Inferior parietal cortex (tissue), 1 donor: ENCODE measurements around the gene PLB1.
A peak's percentile ranks its signal among the peaks of the same experiment; 100 is the strongest.

Experiments
- DNase-seq: peaks from one replicate; pipeline ENCODE4 v3.0.0-alpha.2; 2016; ENCODE audit errors: extremely low spot score

PLB1 gene

GRCh38 chr2:28613633-28614501 is 118.0 kb downstream of the PLB1 start:
- no peak for DNase-seq

- no peak for DNase-seq
Measured at GRCh38 chr2:28615706-28616105, 119.8 kb downstream of the PLB1 start.

DNA sequence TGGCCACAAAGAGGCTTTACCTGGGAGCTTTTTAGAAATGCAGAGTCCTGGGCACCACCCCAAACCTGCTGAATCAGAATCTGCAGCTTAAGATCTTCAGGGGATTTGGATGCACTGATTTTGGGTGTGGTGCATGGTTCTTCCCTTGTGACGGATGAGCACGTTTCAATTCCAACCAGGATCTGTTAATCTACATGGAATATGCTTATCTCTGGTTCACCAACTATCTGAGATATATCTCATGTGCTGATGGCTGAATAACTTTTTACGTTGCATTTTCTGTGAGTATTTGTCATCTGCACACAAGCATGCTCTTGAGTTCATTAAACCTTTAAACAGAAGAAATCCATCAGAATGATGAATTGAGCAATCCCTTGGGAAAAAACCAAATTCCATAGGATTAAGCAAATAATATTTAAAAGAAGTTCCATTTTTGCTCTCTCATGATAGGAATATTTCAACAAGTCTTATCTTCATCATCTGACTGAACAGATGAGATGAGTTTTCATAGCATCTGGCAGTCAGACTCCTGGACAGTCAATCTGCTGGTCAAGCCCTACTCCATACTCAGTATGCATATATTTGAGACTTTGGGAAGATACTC is 120.6 kb downstream of the PLB1 start:
- DNase-seq = no peak

GRCh38 chr2:28617502-28618184 is 121.8 kb downstream of the PLB1 start:
- no peak for DNase-seq

- DNase-seq = no peak
Measured at GRCh38 chr2:28618221-28619141, 122.6 kb downstream of the PLB1 start.

DNA sequence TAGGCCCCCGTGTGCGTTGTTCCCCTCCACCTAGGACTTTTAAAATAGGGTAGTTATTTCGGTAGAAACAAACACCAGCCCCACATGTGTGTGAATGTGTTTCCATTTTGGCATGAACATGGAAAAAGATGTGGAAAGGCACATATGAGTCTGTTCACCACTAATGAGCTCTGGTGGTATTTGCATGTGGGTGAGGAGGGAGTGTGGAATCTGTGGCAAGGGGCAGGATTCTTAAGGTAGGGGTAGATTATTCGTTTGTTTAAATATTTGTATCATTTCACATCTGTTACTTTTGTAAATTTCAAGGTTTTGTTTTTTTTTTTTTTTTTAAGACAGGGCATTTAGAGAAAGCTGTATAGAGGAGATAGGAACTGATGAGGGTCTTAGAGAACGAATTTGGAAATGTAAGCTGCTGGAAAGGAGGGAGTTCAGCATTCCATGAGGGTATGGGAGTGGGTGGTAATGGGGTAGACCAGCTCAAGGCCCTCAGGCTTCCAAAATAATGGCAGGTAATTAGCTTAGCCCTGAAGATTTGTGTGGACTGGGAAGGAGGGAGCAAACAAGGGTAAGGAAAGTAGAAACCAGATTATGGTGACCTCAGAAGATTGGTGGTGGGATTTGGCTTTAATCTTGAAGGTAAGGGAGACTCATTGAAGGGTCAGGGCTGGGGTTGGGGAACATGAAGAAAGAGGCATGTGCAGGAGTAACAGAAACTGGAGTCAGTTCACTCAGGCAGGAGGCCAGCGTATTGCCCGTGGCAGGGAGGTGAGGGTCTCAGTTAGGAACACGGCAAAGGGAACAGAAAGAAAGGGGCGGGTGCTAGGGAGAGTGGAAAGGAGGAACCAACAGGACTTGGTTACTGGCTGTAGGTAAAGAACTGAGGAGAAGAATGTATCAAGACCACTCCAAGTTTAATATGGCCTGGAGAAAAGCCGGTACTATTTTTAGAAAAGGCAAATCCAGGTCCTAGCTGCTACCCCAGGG is 123.6 kb downstream of the PLB1 start:
- no peak for DNase-seq

- DNase-seq = no peak
Measured at GRCh38 chr2:28620291-28620793, 124.5 kb downstream of the PLB1 start.

- DNase-seq = no peak
Measured at GRCh38 chr2:28620801-28621171, 124.9 kb downstream of the PLB1 start.

DNA sequence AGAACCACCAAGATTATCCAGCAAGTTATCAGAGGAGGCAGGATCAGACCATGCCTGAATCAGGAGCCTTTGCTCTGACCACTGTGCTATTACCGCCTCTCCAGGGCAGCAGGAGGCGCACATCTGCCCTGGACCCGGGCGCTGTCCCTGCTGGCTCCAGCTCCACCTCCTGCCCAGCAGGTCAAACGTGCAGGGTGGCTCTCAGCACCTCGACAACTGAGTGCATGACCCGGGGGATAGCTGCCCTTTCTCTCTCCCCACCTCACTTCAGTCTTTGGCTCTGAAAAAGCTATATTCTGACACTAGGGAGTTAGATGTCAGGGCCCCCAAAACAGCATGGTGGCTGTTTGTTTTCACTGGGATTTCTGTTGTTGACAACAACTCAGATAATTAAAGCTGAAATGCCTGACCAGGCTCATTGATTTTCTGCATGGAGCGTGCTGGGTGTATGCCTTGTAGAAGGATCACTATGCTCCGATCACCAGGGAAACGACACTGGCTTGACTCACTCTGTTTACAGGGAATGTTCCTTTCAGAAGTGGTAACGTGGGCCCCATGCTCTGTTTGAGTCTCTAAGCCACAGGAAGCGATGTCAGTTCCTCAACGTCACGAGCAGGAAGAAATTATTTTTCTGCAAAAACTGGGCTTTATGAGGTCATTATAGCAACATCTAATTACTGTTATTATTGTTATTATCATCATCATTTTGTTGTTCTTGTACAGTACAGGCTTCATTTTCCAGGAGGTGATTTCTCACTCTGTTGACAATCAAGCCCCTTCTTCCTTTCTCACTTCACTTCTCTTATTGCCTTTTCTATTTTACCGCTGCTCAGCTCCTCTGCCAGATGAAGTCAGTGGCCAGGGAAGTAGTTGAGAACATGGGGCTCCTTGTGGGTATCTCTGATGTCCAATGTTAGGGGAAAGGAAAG is 125.6 kb downstream of the PLB1 start:
- peak; percentile 65 for DNase-seq

GRCh38 chr2:28622101-28622499 is 126.2 kb downstream of the PLB1 start:
- DNase-seq = no peak

DNA sequence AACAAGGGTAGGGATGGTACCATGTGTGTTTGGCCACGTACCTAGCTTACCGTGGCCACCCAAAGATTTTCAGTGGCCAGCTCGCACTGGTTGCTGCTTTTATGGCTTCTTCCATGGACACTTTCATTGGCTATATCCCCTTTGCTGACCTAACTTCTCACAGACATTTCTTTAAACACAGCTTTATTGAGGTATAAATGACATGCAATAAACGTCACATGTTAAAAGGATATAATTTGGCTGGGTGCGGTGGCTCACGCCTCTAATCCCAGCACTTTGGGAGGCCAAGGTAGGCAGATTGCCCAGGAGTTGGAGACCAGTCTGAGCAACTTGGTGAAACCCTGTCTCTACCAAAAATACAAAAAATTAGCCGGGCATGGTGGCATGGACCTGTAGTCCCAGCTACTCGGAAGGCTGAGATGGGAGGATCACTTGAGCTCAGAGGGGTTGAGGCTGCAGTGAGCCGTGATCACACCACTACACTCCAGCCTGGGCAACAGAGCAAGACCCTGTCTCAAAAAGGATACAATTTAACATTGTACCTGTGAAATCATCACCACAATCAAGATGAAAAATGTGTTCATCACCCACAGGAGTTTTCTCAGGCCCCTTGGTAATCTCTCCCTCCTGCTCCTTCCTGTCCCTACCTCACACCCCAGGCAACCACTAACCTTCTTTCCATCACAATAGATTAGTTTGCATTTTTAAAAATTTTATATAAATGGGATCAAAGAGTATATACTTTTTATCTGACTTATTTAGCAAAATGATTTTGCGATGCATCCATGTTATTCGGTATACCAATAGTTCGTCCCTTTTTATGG is 127.9 kb downstream of the PLB1 start:
- DNase-seq = no peak

DNA sequence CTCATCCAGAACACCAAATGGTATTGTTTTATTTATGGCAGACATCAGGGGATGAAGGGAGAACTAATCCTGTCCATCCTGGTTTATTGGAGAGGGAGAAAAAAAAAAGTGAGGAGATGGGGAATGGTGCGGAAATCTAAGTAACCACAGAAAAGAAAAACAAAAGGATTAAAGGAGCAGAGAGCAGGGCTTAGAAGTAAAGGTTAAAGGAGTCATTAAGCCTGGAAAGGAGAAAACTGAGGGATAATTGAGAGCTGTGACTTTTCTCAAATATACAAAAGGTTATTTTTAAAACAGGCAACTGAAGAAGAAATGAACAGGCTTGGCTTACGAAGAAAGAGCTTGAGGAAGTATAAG is 128.6 kb downstream of the PLB1 start:
- DNase-seq = no peak

DNA sequence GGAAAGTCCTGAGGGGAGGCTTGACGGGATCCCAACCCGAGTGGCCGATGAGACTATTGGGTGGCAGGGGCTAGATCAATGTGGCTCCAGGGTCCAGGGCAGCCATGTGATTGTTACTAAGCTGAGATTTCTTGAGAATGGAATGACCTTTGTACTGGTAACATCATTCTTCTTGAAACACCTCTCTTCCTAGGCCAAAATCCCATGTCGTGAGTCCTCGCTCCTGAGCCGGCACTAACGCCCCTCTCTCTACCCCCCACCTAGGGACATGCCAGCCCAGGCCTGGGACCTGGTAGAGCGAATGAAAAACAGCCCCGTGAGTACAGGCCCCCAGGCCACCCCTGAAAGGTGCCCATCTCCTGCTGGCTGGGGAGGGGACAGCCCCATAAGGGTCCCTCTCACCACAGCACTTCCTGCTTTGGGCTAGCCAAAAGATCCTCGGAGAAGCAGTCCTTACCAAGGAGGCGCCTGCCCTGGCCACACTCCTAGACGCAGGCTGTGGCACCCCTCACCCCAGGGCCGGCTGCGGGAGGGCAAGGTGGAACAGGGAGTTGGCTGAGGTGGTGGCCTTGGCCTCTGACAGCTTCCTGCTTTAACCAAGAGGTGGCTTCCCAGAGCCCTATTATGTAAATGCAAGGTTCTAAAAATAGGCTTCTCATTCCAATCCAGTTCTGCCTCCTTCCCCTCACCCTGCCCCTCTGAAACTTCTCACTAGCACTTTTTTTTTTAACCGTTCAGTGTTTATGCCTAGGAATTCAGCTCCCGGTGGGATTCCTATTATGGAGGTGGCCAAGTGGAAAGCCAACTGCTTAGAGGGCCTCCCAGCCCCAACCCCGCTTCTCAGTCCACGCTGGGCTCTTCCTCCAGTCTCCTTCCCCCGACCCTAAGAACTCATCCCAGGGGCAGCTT is 129.2 kb downstream of the PLB1 start:
- DNase-seq = no peak

GRCh38 chr2:28626376-28626775 is 130.5 kb downstream of the PLB1 start:
- no peak for DNase-seq

GRCh38 chr2:28626891-28627421 is 131.1 kb downstream of the PLB1 start:
- DNase-seq = no peak

DNA sequence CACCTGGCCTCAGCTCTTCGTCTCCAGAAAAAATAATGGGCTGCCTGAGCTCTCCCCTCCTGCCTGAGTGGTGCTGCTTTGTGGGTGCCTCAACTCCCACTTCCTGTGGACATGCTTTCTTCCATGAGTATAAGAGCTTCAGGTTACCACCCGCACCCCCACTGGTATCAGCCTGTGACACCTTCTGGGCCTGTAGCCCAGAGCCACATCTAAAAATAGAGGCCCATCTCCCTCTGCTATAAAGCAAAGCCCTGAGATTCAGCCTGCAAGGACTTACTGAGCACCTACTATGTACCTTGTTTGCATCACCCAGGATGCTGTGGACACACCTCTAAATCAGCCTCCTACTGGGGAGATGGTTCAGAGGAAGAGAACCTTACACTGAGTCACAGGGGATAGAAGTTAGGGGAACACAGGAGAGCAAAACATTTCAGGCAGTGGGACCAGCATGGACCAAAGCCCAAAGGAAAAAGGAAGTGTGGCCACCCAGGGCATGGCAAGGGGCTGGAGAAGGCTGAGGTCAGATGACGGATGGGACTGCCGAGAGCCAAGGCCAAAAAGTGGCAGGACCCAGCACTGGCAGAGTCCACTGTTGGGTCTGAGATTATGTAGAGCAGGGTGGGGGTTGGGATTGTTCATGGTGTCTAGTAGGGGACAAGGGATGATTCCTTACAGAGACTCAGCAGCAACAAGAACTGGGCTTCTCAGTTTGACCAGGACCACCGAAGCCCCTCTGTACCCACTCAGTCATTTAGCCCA is 132.0 kb downstream of the PLB1 start:
- no peak for DNase-seq
